ENCODE data around the gene CCDC195. TPM values are rescaled to one million over a fixed set of nuclear protein-coding genes. Genes with fewer than 3 reads are reported as not detected.

Gene CCDC195
- total and polyA plus RNA-seq, 12 donors = not detected

GRCh38 chr2:224657349-224657748 is 58.8 kb downstream of the CCDC195 start:
- Histone ChIP-seq H3K36me3 (replicated peaks in 1 of 2) (no peaks in the 10 kb centered on the region), H3K4me1 (replicated peaks in 1 of 2) (no peaks in the 10 kb centered on the region), H3K27ac (no peak overlapping the region), H3K27me3 (no peaks in the 10 kb centered on the region), H3K9me3 (replicated peaks in 1 of 3) (no peaks in the 10 kb centered on the region), H3K4me3 (no peak overlapping the region)
- TF ChIP-seq CTCF (IDR thresholded peaks at IDR 0.05) (no peak), POLR2A (IDR thresholded peaks at IDR 0.05) (no peak)
- WGBS, 4 donors = 83 to 88% (median 86%) methylated on average over 4 to 5 of the region's 5 CpGs
- intact Hi-C loops (cut with DNase I) = loop anchor here in 1 of 2 donors (10.0 kb wide), 1 partner anchor 203 kb away; no protein-coding TSS in a partner anchor
- DNase-seq = no peak

GRCh38 chr2:224655006-224655537 is 61.1 kb downstream of the CCDC195 start:
- Histone ChIP-seq H3K4me3 (no peak overlapping the region), H3K9me3 (replicated peaks in 1 of 3) (no peaks in the 10 kb centered on the region), H3K4me1 (replicated peaks in 1 of 2) (no peaks in the 10 kb centered on the region), H3K27me3 (no peaks in the 10 kb centered on the region), H3K27ac (no peak overlapping the region), H3K36me3 (replicated peaks in 1 of 2) (no peaks in the 10 kb centered on the region)
- 91 to 97% (median 93%) methylated on average over 12 to 26 of the region's 26 CpGs for WGBS, 4 donors
- no peak for DNase-seq
- TF ChIP-seq CTCF (IDR thresholded peaks at IDR 0.05) (no peak), POLR2A (IDR thresholded peaks at IDR 0.05) (no peak)
- intact Hi-C loops (cut with DNase I) = loop anchor here in 1 of 2 donors (10.0 kb wide), 1 partner anchor 200 kb away; no protein-coding TSS in a partner anchor

Other genes starting within 250 kb of the CCDC195 start
- gene CUL3, start 131.0 kb downstream of the CCDC195 start, total RNA-seq = 100 to 1,000 TPM in 1 of 9 donors, 10 to 100 TPM in 8; 40.5 to 103 (median 67.9) TPM
- gene CUL3, start 131.0 kb downstream of the CCDC195 start, polyA plus RNA-seq = 100 to 1,000 TPM in 1 of 3 donors, 10 to 100 TPM in 2; 74.5 to 122 (median 80.8) TPM

Measured in adrenal gland (tissue), 12 donors.